Measurements from ENCODE around the gene HOXB4.
A peak's percentile ranks its signal among the peaks of the same experiment; 100 is the strongest.

The HOXB4 gene

DNA sequence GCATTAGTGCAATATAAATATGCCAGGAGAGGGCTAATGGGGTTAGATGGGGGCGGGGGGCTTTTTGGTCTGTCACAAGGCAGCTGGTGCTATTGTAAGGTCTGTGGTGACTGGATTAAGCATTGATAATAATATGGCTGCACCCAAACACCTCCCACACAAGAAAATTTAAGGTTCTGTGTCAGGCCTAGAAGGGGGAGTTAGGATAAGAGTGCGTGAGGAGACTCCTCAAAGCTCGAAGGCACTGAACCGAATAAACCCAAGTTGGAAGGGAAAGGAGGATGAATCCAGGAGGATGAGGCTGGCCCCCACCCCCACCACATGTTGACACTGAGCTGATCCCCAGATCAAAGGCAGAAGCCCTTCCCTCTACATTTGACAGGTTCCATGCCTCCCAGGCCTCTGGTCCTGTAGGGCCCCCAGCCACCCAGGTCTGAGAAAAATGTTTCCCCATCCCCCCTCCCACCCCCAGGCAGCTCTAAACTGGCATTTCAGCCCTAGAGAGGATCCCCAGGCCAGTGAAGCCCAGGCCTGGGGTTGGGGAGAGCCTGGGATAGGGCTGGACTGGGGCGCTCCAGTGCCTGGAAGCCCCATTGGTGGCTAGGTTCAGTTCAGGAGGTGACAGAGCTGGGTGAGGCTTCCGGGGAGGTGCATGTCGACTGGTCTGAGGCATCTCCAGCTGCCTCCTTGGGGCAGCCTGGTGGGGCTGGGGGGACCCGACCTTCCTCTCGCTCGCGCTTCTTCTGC is 49.0 kb downstream of the HOXB4 start:
- Histone ChIP-seq H3K27ac (ENCODE audit: low read length) (no peak overlapping the region), H3K9ac (ENCODE audit: low read length) (no peak overlapping the region), H3K36me3 (ENCODE audit: control insufficient read depth, low read depth, low read length) (no peaks in the 10 kb centered on the region), H3K9me3 (ENCODE audit: control insufficient read depth, low read depth, low read length) (no peaks in the 10 kb centered on the region), H3K4me1 (ENCODE audit: control insufficient read depth, low read depth, low read length) (peaks cover 31% of the 10 kb centered on the region), H3K27me3 (ENCODE audit: control insufficient read depth, insufficient read depth, low read length) (peaks cover 100% of the 10 kb centered on the region), H3K4me3 (ENCODE audit: low read length) (no peak overlapping the region)

DNA sequence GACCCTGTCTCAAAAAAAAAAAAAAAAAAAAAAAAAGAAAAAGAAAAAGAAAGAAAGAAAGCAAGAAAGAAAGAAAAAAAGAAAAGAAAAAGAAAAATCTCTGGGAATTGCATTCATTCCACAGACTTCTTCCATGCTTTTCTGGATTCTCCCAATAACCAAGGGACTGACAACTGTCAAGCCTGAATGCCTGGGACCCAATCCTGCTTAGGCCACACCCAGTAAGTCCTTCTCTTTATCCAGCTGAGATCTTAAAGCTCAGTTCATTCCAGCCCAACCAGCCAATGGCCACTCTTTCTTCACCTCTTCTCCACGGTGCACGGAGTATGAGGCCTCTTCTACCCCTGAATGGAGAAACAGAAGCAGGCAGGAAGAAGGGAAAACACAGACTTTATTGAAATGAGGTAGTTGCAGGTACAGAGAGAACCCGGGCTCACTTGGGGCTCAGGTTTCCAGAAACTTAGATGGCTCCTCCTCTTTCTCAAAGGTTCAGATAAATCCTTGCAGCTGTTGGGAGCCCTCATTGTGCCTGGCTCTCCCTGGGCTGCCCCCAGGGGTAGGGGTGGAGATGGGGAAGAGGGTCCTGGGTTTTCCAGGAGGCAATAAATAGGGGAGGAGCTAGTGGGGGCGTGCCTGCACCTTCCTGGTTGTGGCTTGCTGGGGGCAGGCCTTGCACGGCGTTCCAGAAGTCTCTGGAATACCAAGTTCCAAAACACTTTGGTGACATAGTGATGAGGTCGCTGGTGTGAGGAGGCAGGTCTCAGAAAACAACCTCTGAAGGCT is 49.8 kb downstream of the HOXB4 start:
- peaks cover 100% of the 10 kb centered on the region for H3K27me3 ChIP-seq (ENCODE audit: control insufficient read depth, insufficient read depth, low read length)

DNA sequence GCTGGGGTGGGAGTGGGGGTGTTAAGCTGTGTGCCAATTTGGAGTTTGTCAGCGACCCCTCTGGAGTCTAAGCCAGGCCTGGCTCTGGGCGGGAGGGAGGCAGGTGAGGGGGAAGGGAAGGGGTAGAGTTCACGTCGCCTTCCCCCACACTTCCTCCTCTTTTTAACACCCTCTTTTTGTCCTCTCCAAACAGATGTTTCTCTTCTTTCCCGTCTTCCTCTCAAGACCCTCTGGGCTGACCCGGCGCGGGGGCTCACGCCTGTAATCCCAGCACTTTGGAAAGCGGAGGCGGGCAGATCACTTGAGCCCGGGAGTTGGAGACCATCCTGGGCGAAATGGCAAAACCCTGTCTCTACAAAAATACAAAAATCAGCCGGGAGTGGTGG is 50.6 kb downstream of the HOXB4 start:
- Histone ChIP-seq H3K4me3 (ENCODE audit: low read length) (peak overlapping the region; percentile 30), H3K9ac (ENCODE audit: low read length) (no peak overlapping the region), H3K27ac (ENCODE audit: low read length) (no peak overlapping the region), H3K9me3 (ENCODE audit: control insufficient read depth, low read depth, low read length) (no peaks in the 10 kb centered on the region), H3K4me1 (ENCODE audit: control insufficient read depth, low read depth, low read length) (peaks cover 31% of the 10 kb centered on the region), H3K27me3 (ENCODE audit: control insufficient read depth, insufficient read depth, low read length) (peaks cover 100% of the 10 kb centered on the region), H3K36me3 (ENCODE audit: control insufficient read depth, low read depth, low read length) (no peaks in the 10 kb centered on the region)

More for the DNA sequence above, 49.8 kb downstream of the HOXB4 start:
- H3K9me3 ChIP-seq (ENCODE audit: control insufficient read depth, low read depth, low read length), result no peaks in the 10 kb centered on the region
- H3K27ac ChIP-seq (ENCODE audit: low read length), result no peak overlapping the region
- H3K36me3 ChIP-seq (ENCODE audit: control insufficient read depth, low read depth, low read length), result no peaks in the 10 kb centered on the region
- H3K4me1 ChIP-seq (ENCODE audit: control insufficient read depth, low read depth, low read length), result peaks cover 31% of the 10 kb centered on the region
- H3K4me3 ChIP-seq (ENCODE audit: low read length), result no peak overlapping the region
- H3K9ac ChIP-seq (ENCODE audit: low read length), result no peak overlapping the region

GRCh38 chr17:48526608-48527546 is 51.3 kb downstream of the HOXB4 start:
- H3K36me3 ChIP-seq (ENCODE audit: control insufficient read depth, low read depth, low read length), result no peaks in the 10 kb centered on the region
- H3K27me3 ChIP-seq (ENCODE audit: control insufficient read depth, insufficient read depth, low read length), result peaks cover 100% of the 10 kb centered on the region
- no peak overlapping the region for H3K9ac ChIP-seq (ENCODE audit: low read length)
- H3K27ac ChIP-seq (ENCODE audit: low read length), result no peak overlapping the region
- peak overlapping the region; percentile 30 for H3K4me3 ChIP-seq (ENCODE audit: low read length)
- peaks cover 34% of the 10 kb centered on the region for H3K4me1 ChIP-seq (ENCODE audit: control insufficient read depth, low read depth, low read length)
- H3K9me3 ChIP-seq (ENCODE audit: control insufficient read depth, low read depth, low read length), result no peaks in the 10 kb centered on the region
